OCI-LY1 (cell line): ENCODE measurements around the gene MCC.

ENCODE experiments used
- H2AFZ ChIP-seq: fragments of 200-600 bp; sonication (generic), shearing (Covaris generic); 2 replicates; pipeline ENCODE4 v1.6.0; 2014; ENCODE audit warnings: antibody characterized with exemption, mild to moderate bottlenecking, low read length
- H3F3A ChIP-seq: fragments of 200-600 bp; sonication (generic), shearing (Covaris generic); 2 replicates; pipeline ENCODE4 v1.6.0; 2014; ENCODE audit warnings: mild to moderate bottlenecking, antibody characterized with exemption, low read length, moderate library complexity; ENCODE audit not compliant: insufficient read depth
- H3K27ac ChIP-seq: fragments of 200-600 bp; sonication (generic); 2 replicates; pipeline ENCODE4 v1.5.1; 2014; ENCODE audit warnings: low read length, mixed run types, mild to moderate bottlenecking, low read depth; ENCODE audit not compliant: poor library complexity, severe bottlenecking
- H3K27me3 ChIP-seq: fragments of 200-600 bp; sonication (generic); 2 replicates; pipeline ENCODE4 v1.6.0; 2014; ENCODE audit warnings: antibody characterized with exemption, mild to moderate bottlenecking, low read length, moderate library complexity; ENCODE audit not compliant: insufficient read depth
- H3K36me3 ChIP-seq: fragments of 200-600 bp; sonication (generic); 2 replicates; pipeline ENCODE4 v1.6.1; 2014; ENCODE audit warnings: mild to moderate bottlenecking, antibody characterized with exemption, low read length, moderate library complexity, mixed read lengths; ENCODE audit not compliant: insufficient read depth
- H3K4me1 ChIP-seq: fragments of 200-600 bp; sonication (generic); 2 replicates; pipeline ENCODE4 v1.5.1; 2014; ENCODE audit warnings: mild to moderate bottlenecking, low read length, moderate library complexity; ENCODE audit not compliant: insufficient read depth, severe bottlenecking
- H3K4me2 ChIP-seq: fragments of 200-600 bp; sonication (generic), shearing (Covaris generic); 2 replicates; pipeline ENCODE4 v1.6.1; 2014; ENCODE audit warnings: low read length
- H3K4me3 ChIP-seq: fragments of 200-600 bp; sonication (generic); 2 replicates; pipeline ENCODE4 v1.5.1; 2014; ENCODE audit warnings: low read length, low read depth, mild to moderate bottlenecking, mixed read lengths; ENCODE audit not compliant: poor library complexity, severe bottlenecking
- H3K79me2 ChIP-seq: fragments of 200-600 bp; shearing (Covaris generic); 2 replicates; pipeline ENCODE4 v1.6.1; 2016; ENCODE audit warnings: mixed run types, low read length, mixed read lengths; ENCODE audit not compliant: insufficient read depth
- H3K9ac ChIP-seq: fragments of 200-600 bp; sonication (generic), shearing (Covaris generic); 2 replicates; pipeline ENCODE4 v1.6.1; 2014; ENCODE audit warnings: mild to moderate bottlenecking, low read length, mixed read lengths
- H3K9me2 ChIP-seq: fragments of 200-600 bp; sonication (generic), shearing (Covaris generic); 2 replicates; pipeline ENCODE4 v1.6.1; 2014; ENCODE audit warnings: low read depth, mild to moderate bottlenecking, low read length, mixed read lengths
- H3K9me3 ChIP-seq: fragments of 200-600 bp; shearing (Covaris generic); 2 replicates; pipeline ENCODE4 v1.6.1; 2014; ENCODE audit warnings: low read length, mixed read lengths
- H4K20me1 ChIP-seq: fragments of 200-600 bp; sonication (generic), shearing (Covaris generic); 2 replicates; pipeline ENCODE4 v1.6.0; 2016; ENCODE audit warnings: mild to moderate bottlenecking, low read length; ENCODE audit not compliant: insufficient read depth
- EZH2 ChIP-seq: fragments of 200-600 bp; sonication (generic), shearing (Covaris generic); IDR thresholded peaks from 2 replicates; pipeline ENCODE4 v1.8.0; 2017; ENCODE audit warnings: borderline replicate concordance, mixed run types, mild to moderate bottlenecking, antibody characterized with exemption, low read length, moderate library complexity, mixed read lengths
- TF ChIP-seq, protein P1 (sequence below): fragments of 200-600 bp; sonication (generic), shearing (Covaris generic); IDR thresholded peaks from 2 replicates; pipeline ENCODE4 v1.5.1; 2017; ENCODE audit warnings: mild to moderate bottlenecking, antibody characterized with exemption, low read length, moderate library complexity, mixed read lengths

MCC gene

GRCh38 chr5:113380807-113381326 lies 107.4 kb downstream of the MCC start:
- no peaks in the 10 kb centered on the region for H3K4me1 ChIP-seq
- H3K4me2 ChIP-seq, result no peak overlapping the region
- H2AFZ ChIP-seq, result no peak overlapping the region

DNA sequence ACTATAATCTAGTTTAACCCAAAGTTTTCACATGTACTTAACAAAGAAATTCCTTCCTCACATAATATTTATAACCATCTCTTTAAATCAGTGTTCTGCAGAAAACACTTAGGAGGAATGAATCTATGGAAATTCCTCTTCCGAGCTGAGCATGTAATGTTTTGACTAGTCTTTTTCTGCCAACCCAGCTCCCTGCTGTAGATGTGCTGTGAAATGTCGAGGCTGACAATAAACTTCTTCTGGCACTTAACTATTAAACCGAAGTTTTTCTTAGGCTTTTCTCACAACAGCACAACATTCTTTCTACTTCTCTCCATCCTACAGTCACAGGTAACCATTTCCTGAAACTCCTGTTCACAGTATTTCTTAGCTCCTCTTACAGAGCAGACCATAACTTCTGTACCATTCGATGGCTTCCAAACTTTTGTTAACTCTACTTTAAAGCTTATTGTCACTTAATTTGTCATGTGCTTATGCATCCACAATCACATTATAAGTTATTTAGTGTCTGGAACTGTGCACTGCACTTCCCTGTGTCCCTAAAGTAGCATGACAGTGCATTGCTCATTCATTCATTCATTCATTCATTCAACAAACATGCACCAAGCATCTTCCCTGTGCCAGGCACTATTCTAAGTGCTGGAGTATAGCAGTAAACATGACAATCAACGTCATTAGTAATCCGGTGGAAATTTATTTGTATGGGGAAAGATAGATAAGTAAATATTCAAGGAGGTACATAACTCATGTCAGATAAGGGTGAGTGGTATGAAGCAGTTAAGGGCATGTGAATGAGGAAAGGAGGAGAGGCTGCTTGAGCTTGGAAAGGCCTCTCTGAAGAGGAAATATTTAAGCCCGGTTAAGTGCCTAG lies 108.1 kb downstream of the MCC start:
- H3K27ac ChIP-seq, result no peak overlapping the region
- H3K9me3 ChIP-seq, result no peaks in the 10 kb centered on the region
- no peak overlapping the region for H3K4me2 ChIP-seq
- H3K4me1 ChIP-seq, result no peaks in the 10 kb centered on the region
- no peak overlapping the region for H3K4me3 ChIP-seq
- no peaks in the 10 kb centered on the region for H3K27me3 ChIP-seq
- TF ChIP-seq, protein P1, sequence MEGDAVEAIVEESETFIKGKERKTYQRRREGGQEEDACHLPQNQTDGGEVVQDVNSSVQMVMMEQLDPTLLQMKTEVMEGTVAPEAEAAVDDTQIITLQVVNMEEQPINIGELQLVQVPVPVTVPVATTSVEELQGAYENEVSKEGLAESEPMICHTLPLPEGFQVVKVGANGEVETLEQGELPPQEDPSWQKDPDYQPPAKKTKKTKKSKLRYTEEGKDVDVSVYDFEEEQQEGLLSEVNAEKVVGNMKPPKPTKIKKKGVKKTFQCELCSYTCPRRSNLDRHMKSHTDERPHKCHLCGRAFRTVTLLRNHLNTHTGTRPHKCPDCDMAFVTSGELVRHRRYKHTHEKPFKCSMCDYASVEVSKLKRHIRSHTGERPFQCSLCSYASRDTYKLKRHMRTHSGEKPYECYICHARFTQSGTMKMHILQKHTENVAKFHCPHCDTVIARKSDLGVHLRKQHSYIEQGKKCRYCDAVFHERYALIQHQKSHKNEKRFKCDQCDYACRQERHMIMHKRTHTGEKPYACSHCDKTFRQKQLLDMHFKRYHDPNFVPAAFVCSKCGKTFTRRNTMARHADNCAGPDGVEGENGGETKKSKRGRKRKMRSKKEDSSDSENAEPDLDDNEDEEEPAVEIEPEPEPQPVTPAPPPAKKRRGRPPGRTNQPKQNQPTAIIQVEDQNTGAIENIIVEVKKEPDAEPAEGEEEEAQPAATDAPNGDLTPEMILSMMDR, result no peak
- TF ChIP-seq EZH2, result no peak
- no peaks in the 10 kb centered on the region for H3K9me2 ChIP-seq
- H3F3A ChIP-seq, result no peaks in the 10 kb centered on the region
- no peak overlapping the region for H3K9ac ChIP-seq
- no peaks in the 10 kb centered on the region for H3K36me3 ChIP-seq
- no peak overlapping the region for H2AFZ ChIP-seq
- no peaks in the 10 kb centered on the region for H4K20me1 ChIP-seq
- H3K79me2 ChIP-seq, result no peaks in the 10 kb centered on the region

More at GRCh38 chr5:113380807-113381326, 107.4 kb downstream of the MCC start:
- Histone ChIP-seq H3K9me2 (no peaks in the 10 kb centered on the region), H3K9ac (no peak overlapping the region), H3K4me3 (no peak overlapping the region), H3K27ac (no peak overlapping the region), H3K79me2 (no peaks in the 10 kb centered on the region), H4K20me1 (no peaks in the 10 kb centered on the region), H3K27me3 (no peaks in the 10 kb centered on the region), H3K9me3 (no peaks in the 10 kb centered on the region), H3F3A (no peaks in the 10 kb centered on the region), H3K36me3 (no peaks in the 10 kb centered on the region)
- TF ChIP-seq, protein P1, result no peak
- TF ChIP-seq EZH2, result no peak

- no peaks in the 10 kb centered on the region for H3K4me1 ChIP-seq
- H3K27me3 ChIP-seq, result no peaks in the 10 kb centered on the region
- no peak overlapping the region for H3K4me3 ChIP-seq
- no peak overlapping the region for H3K9ac ChIP-seq
- no peaks in the 10 kb centered on the region for H3K79me2 ChIP-seq
- H4K20me1 ChIP-seq, result no peaks in the 10 kb centered on the region
- no peaks in the 10 kb centered on the region for H3K36me3 ChIP-seq
- no peak overlapping the region for H3K27ac ChIP-seq
- no peaks in the 10 kb centered on the region for H3K9me2 ChIP-seq
- no peaks in the 10 kb centered on the region for H3K9me3 ChIP-seq
- H3K4me2 ChIP-seq, result no peak overlapping the region
- TF ChIP-seq, protein P1, result peak; percentile 85
- no peak for TF ChIP-seq EZH2
- no peaks in the 10 kb centered on the region for H3F3A ChIP-seq
- H2AFZ ChIP-seq, result no peak overlapping the region
Observed at GRCh38 chr5:113378959-113379541, 109.2 kb downstream of the MCC start.
